H1 (cell line): ENCODE measurements around the gene MGMT.

ENCODE experiments used
- HDAC2 ChIP-seq, 2 experiments: fragments of 300-600 bp in 1 of 2; sonication (generic) in 1 of 2; IDR thresholded peaks; 2 replicates each; pipeline ENCODE4 v1.6.1; 2011 to 2012; ENCODE audit warnings: low read depth in 2 of 2, low read length in 2 of 2, mild to moderate bottlenecking in 2 of 2, moderate library complexity in 2 of 2, borderline replicate concordance in 1 of 2, inconsistent platforms in 1 of 2
- JUND ChIP-seq: IDR thresholded peaks from 2 replicates; pipeline ENCODE4 v1.6.1; 2011; ENCODE audit warnings: mild to moderate bottlenecking, improper control_type of control experiment, low read length
- MAFK ChIP-seq: IDR thresholded peaks from 2 replicates; pipeline ENCODE4 v1.6.1; 2012; ENCODE audit warnings: low read depth, mild to moderate bottlenecking, improper control_type of control experiment, low read length
- POLR2A ChIP-seq, 2 experiments: IDR thresholded peaks; 1 replicate in 1 of 2; 2 replicates in 1 of 2; pipeline ENCODE4 v1.6.1; 2011; ENCODE audit warnings: low read depth in 2 of 2, low read length in 2 of 2, mild to moderate bottlenecking in 2 of 2; ENCODE audit errors: control extremely low read depth in 1 of 2
- POLR2AphosphoS5 ChIP-seq: IDR thresholded peaks from 2 replicates; pipeline ENCODE4 v1.6.1; 2011; ENCODE audit warnings: low read depth, low read length
- RAD21 ChIP-seq, 2 experiments: IDR thresholded peaks in 1 of 2; conservative IDR thresholded peaks in 1 of 2; 2 replicates each; pipeline ENCODE4 v1.6.1; 2011; ENCODE audit warnings: low read depth in 2 of 2, low read length in 2 of 2, improper control_type of control experiment in 1 of 2, inconsistent platforms in 1 of 2, mild to moderate bottlenecking in 1 of 2, moderate library complexity in 1 of 2
- RBBP5 ChIP-seq: IDR thresholded peaks from 2 replicates; pipeline ENCODE4 v1.7.1; 2012; ENCODE audit warnings: low read depth, mild to moderate bottlenecking, inconsistent platforms, low read length, moderate library complexity, borderline replicate concordance
- SIN3A ChIP-seq, 2 experiments: IDR thresholded peaks in 1 of 2; conservative IDR thresholded peaks in 1 of 2; 2 replicates each; pipeline ENCODE4 v1.6.1; 2011 to 2012; ENCODE audit warnings: low read length in 2 of 2, improper control_type of control experiment in 1 of 2, low read depth in 1 of 2, mild to moderate bottlenecking in 1 of 2
- SP1 ChIP-seq: IDR thresholded peaks from 2 replicates; pipeline ENCODE4 v1.6.1; 2011; ENCODE audit warnings: low read depth, low read length
- TBP ChIP-seq: IDR thresholded peaks from 2 replicates; pipeline ENCODE4 v1.6.1; 2011; ENCODE audit warnings: low read depth, low read length, improper control_type of control experiment
- TF ChIP-seq, protein P1 (sequence below), 3 experiments: IDR thresholded peaks; 1 replicate in 2 of 3; 2 replicates in 1 of 3; pipeline versions ENCODE4 v1.5.1 to v1.6.1; 2011; ENCODE audit warnings: low read length in 3 of 3, mild to moderate bottlenecking in 3 of 3, inconsistent platforms in 2 of 3, low read depth in 1 of 3, moderate library complexity in 1 of 3; ENCODE audit not compliant: insufficient read depth in 1 of 3; ENCODE audit errors: control extremely low read depth in 1 of 3

DNA sequence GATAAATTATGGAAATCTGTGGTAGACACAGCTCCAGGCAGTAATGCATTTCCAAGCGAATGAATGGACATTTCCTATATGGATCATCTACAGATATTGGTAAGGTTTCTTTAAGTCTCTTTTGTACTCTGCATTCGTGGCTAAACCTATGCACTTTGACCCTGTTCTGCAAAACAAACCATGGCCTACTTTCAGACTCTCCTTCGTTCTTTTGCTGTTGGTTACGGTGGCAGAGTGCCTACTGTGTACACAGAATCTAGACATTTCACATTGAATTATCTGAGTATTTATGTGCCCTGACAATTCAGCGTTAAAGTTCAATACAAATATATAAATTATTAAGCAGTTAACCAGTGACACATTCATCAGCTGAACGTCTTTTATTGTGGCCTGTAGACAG, 93.3 kb downstream of the MGMT start:
- no peak for TF ChIP-seq POLR2A (IDR thresholded peaks at IDR 0.05; ENCODE audit: control extremely low read depth in 1 of 2, low read depth in 2 of 2, low read length in 2 of 2)
- no peak for TF ChIP-seq TBP
- TF ChIP-seq, protein P1, sequence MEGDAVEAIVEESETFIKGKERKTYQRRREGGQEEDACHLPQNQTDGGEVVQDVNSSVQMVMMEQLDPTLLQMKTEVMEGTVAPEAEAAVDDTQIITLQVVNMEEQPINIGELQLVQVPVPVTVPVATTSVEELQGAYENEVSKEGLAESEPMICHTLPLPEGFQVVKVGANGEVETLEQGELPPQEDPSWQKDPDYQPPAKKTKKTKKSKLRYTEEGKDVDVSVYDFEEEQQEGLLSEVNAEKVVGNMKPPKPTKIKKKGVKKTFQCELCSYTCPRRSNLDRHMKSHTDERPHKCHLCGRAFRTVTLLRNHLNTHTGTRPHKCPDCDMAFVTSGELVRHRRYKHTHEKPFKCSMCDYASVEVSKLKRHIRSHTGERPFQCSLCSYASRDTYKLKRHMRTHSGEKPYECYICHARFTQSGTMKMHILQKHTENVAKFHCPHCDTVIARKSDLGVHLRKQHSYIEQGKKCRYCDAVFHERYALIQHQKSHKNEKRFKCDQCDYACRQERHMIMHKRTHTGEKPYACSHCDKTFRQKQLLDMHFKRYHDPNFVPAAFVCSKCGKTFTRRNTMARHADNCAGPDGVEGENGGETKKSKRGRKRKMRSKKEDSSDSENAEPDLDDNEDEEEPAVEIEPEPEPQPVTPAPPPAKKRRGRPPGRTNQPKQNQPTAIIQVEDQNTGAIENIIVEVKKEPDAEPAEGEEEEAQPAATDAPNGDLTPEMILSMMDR (IDR thresholded peaks at IDR 0.05; ENCODE audit: control extremely low read depth in 1 of 3, insufficient read depth in 1 of 3, low read depth in 1 of 3, low read length in 3 of 3), result no peak
- no peak for TF ChIP-seq POLR2AphosphoS5
- no peak for TF ChIP-seq MAFK
- no peak for TF ChIP-seq SP1
- no peak for TF ChIP-seq JUND
- no peak for TF ChIP-seq RAD21 (IDR thresholded peaks at IDR 0.05 in 1 of 2, conservative IDR thresholded peaks at IDR 0.05 in 1 of 2; ENCODE audit: low read depth in 2 of 2, low read length in 2 of 2)
- TF ChIP-seq RBBP5, result no peak
- TF ChIP-seq SIN3A (conservative IDR thresholded peaks at IDR 0.05 in 1 of 2, IDR thresholded peaks at IDR 0.05 in 1 of 2; ENCODE audit: low read depth in 1 of 2, low read length in 2 of 2), result no peak
- no peak for TF ChIP-seq HDAC2 (IDR thresholded peaks at IDR 0.05; ENCODE audit: borderline replicate concordance in 1 of 2, low read depth in 2 of 2, low read length in 2 of 2)
